ENCODE data around the gene USP20. TPM values are rescaled to one million over a fixed set of nuclear protein-coding genes. Genes with fewer than 3 reads are reported as not detected.

Gene USP20
- polyA plus RNA-seq, 1 of the 3 experiments (the other 2 are of a cell fraction), result 22.5 TPM

DNA sequence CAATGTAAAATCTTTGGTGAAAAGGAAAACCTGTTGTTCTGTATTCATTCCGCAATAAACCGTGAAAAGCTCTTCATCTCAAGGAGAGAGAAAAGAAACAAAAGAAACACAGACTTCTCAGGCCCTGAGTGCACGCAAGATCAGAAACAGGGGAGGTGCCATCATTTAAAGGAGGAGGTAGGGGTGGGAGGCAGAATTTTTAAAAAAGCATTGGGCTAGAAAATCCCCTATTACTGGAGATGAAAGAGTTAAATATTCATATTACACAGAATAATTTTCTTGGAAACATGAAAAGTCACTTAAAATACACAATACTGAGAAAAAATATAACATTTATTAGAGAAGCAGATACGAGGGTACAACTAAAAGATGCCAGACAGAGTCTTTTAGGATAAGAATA lies 56.3 kb downstream of the USP20 start:
- Histone ChIP-seq H3K4me1 (ENCODE audit: control insufficient read depth in 1 of 2, insufficient read depth in 2 of 2, low read depth in 1 of 2, low read length in 1 of 2) (peaks cover 0 to 14% of the 10 kb centered on the region in 2 experiments; a peak in 2 of 4 replicates), H3F3A (replicated peaks; ENCODE audit: insufficient read depth) (peaks cover 19% of the 10 kb centered on the region), H3K4me3 (ENCODE audit: low read depth in 2 of 2, low read length in 1 of 2) (no peak overlapping the region), H3K27me3 (ENCODE audit: insufficient read depth) (no peaks in the 10 kb centered on the region), H2AFZ (ENCODE audit: low read depth) (no peak overlapping the region), H3K9me2 (no peaks in the 10 kb centered on the region), H3K9ac (no peak overlapping the region), H3K36me3 (replicated peaks in 1 of 2; ENCODE audit: control insufficient read depth in 1 of 2, insufficient read depth in 2 of 2, low read length in 1 of 2) (peaks cover 15 to 34% of the 10 kb centered on the region in 2 experiments), H3K4me2 (no peak overlapping the region), H3K27ac (ENCODE audit: low read depth in 2 of 2, low read length in 1 of 2) (no peak overlapping the region), H4K20me1 (ENCODE audit: insufficient read depth) (no peaks in the 10 kb centered on the region), H3K9me3 (no peaks in the 10 kb centered on the region), H3K79me2 (ENCODE audit: insufficient read depth) (no peaks in the 10 kb centered on the region)
- ChIA-PET POLR2A (no interaction called here), CTCF (no interaction called here)
- DNase-seq, result no peak
- 97% methylated on average over 4 of the region's 4 CpGs for WGBS (ENCODE audit: low lambda C conversion rate)
- TF ChIP-seq GATA2 (CRISPR knock-in tag; IDR thresholded peaks at IDR 0.05) (no peak), TEAD4 (IDR thresholded peaks at IDR 0.05; ENCODE audit: borderline replicate concordance, insufficient read depth) (no peak), POLR2AphosphoS5 (IDR thresholded peaks at IDR 0.05; ENCODE audit: low read depth, low read length) (no peak)

DNA sequence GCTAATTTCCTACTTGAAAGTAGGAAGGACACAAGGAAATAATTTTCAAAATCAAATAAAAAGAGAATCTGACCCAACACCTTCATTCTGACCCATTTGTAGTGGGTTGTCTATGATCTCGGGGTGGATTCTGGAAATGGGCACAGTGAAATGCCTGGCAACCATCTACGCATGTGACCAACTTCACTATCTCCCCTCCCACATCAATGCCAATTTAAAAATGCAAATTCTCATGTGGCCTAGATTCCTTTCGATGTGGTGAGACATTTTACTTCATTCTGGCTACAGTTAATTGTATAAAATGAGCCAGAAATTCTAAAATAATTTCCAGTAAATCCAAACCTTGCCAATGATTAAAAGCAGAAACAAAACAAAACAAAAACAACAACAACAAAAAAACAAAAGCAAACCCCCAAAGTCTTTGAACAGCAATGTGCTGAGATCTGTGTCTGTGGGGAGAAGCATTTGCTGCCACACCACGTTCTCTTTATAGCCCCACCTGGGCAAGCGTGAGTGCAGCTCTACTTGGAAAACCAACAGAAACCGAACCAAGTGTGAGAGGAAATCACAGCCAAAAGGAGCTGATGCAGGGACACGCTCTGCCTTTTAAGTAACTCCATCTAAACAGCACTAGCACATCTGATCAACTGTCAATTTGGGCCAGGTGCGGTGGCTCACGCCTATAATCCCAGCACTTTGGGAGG lies 59.0 kb downstream of the USP20 start:
- H3K4me1 ChIP-seq (ENCODE audit: control insufficient read depth in 1 of 2, insufficient read depth in 2 of 2, low read depth in 1 of 2, low read length in 1 of 2), result no peaks in the 10 kb centered on the region
- 95% methylated on average over 9 of the region's 9 CpGs for WGBS (ENCODE audit: low lambda C conversion rate)
- no peak overlapping the region for H3K4me3 ChIP-seq (ENCODE audit: low read depth in 2 of 2, low read length in 1 of 2)
- H4K20me1 ChIP-seq (ENCODE audit: insufficient read depth), result no peaks in the 10 kb centered on the region
- no peaks in the 10 kb centered on the region for H3K79me2 ChIP-seq (ENCODE audit: insufficient read depth)
- no peak for TF ChIP-seq RAD21 (IDR thresholded peaks at IDR 0.05; ENCODE audit: low read length)
- TF ChIP-seq, protein P1, sequence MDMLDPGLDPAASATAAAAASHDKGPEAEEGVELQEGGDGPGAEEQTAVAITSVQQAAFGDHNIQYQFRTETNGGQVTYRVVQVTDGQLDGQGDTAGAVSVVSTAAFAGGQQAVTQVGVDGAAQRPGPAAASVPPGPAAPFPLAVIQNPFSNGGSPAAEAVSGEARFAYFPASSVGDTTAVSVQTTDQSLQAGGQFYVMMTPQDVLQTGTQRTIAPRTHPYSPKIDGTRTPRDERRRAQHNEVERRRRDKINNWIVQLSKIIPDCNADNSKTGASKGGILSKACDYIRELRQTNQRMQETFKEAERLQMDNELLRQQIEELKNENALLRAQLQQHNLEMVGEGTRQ (IDR thresholded peaks at IDR 0.05; ENCODE audit: borderline replicate concordance, low read depth, low read length), result no peak
- TF ChIP-seq MAX (IDR thresholded peaks at IDR 0.05; ENCODE audit: low read depth), result no peak
- TF ChIP-seq TAF1 (IDR thresholded peaks at IDR 0.05; ENCODE audit: borderline replicate concordance, low read depth, low read length), result no peak
- no peak for TF ChIP-seq PBX3 (IDR thresholded peaks at IDR 0.05)
- no peak for TF ChIP-seq SMC3 (IDR thresholded peaks at IDR 0.05; ENCODE audit: low read depth, low read length)
- TF ChIP-seq EZH2phosphoT487 (IDR thresholded peaks at IDR 0.05; ENCODE audit: borderline replicate concordance, low read depth), result no peak
- TF ChIP-seq, protein P2, sequence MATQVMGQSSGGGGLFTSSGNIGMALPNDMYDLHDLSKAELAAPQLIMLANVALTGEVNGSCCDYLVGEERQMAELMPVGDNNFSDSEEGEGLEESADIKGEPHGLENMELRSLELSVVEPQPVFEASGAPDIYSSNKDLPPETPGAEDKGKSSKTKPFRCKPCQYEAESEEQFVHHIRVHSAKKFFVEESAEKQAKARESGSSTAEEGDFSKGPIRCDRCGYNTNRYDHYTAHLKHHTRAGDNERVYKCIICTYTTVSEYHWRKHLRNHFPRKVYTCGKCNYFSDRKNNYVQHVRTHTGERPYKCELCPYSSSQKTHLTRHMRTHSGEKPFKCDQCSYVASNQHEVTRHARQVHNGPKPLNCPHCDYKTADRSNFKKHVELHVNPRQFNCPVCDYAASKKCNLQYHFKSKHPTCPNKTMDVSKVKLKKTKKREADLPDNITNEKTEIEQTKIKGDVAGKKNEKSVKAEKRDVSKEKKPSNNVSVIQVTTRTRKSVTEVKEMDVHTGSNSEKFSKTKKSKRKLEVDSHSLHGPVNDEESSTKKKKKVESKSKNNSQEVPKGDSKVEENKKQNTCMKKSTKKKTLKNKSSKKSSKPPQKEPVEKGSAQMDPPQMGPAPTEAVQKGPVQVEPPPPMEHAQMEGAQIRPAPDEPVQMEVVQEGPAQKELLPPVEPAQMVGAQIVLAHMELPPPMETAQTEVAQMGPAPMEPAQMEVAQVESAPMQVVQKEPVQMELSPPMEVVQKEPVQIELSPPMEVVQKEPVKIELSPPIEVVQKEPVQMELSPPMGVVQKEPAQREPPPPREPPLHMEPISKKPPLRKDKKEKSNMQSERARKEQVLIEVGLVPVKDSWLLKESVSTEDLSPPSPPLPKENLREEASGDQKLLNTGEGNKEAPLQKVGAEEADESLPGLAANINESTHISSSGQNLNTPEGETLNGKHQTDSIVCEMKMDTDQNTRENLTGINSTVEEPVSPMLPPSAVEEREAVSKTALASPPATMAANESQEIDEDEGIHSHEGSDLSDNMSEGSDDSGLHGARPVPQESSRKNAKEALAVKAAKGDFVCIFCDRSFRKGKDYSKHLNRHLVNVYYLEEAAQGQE (IDR thresholded peaks at IDR 0.05; ENCODE audit: low read depth, low read length), result no peak
- no peak for TF ChIP-seq FOSL2 (IDR thresholded peaks at IDR 0.05; ENCODE audit: borderline replicate concordance, low read depth)
- no peak for TF ChIP-seq EP300 (IDR thresholded peaks at IDR 0.05; ENCODE audit: borderline replicate concordance in 1 of 2, low read depth in 1 of 2, low read length in 1 of 2)
- no peak for TF ChIP-seq RFX5 (IDR thresholded peaks at IDR 0.05; ENCODE audit: low read length)
- H3K36me3 ChIP-seq (replicated peaks in 1 of 2; ENCODE audit: control insufficient read depth in 1 of 2, insufficient read depth in 2 of 2, low read length in 1 of 2), result peaks cover 15 to 26% of the 10 kb centered on the region in 2 experiments
- no peaks in the 10 kb centered on the region for H3K9me3 ChIP-seq
- peaks cover 9% of the 10 kb centered on the region for H3F3A ChIP-seq (replicated peaks; ENCODE audit: insufficient read depth)
- no peak overlapping the region for H3K4me2 ChIP-seq
- POLR2A ChIA-PET, result no interaction called here
- no peaks in the 10 kb centered on the region for H3K9me2 ChIP-seq
- no peak overlapping the region for H3K9ac ChIP-seq
- no peak overlapping the region for H3K27ac ChIP-seq (ENCODE audit: low read depth in 2 of 2, low read length in 1 of 2)
- no peak for DNase-seq
- no peaks in the 10 kb centered on the region for H3K27me3 ChIP-seq (ENCODE audit: insufficient read depth)
- H2AFZ ChIP-seq (ENCODE audit: low read depth), result no peak overlapping the region
- CTCF ChIA-PET, result interaction anchor here (0.6 to 0.8 kb wide), 2 partner anchors 18 to 657 kb away, joined by 3 read pairs; no protein-coding TSS in a partner anchor
